ENCODE measurements around the gene ATP2C1. TPM values are rescaled to one million over a fixed set of nuclear protein-coding genes. Genes with fewer than 3 reads are reported as not detected.

Gene ATP2C1
- total and polyA plus RNA-seq, 9 of the 15 experiments (the other 6 are each of a cell fraction or from before 2014, with no cell fraction given) = 10.0 to 53.5 (median 27.9) TPM

- TF ChIP-seq ZNF639 (CRISPR knock-in tag; conservative IDR thresholded peaks at IDR 0.05 in 1 of 2, IDR thresholded peaks at IDR 0.05 in 1 of 2) (0 out of 4 replicates have a peak, but pooled peaks of 1 of the 2 experiments have one; percentile 35), FOS (IDR thresholded peaks at IDR 0.05; ENCODE audit: extremely low read depth, insufficient read length) (peak; percentile 11), SIN3A (IDR thresholded peaks at IDR 0.05; ENCODE audit: borderline replicate concordance in 2 of 2, control insufficient read depth in 1 of 2, low read depth in 2 of 2, low read length in 2 of 2) (no peak), ARNT (IDR thresholded peaks at IDR 0.05) (peak in 1 of 2 experiments; percentile 100; a peak in 2 of 4 replicates), ARID3A (IDR thresholded peaks at IDR 0.05; ENCODE audit: borderline replicate concordance, low read depth, low read length) (peak; percentile 97), HDAC6 (IDR thresholded peaks at IDR 0.05; ENCODE audit: low read depth, low read length) (no peak), POLR2B (IDR thresholded peaks at IDR 0.05; ENCODE audit: low read depth, partially characterized antibody) (no peak)
- TF ChIP-seq, protein P1, sequence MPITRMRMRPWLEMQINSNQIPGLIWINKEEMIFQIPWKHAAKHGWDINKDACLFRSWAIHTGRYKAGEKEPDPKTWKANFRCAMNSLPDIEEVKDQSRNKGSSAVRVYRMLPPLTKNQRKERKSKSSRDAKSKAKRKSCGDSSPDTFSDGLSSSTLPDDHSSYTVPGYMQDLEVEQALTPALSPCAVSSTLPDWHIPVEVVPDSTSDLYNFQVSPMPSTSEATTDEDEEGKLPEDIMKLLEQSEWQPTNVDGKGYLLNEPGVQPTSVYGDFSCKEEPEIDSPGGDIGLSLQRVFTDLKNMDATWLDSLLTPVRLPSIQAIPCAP (CRISPR knock-in tag; IDR thresholded peaks at IDR 0.05; ENCODE audit: borderline replicate concordance) = no peak
- TF ChIP-seq, protein P2, sequence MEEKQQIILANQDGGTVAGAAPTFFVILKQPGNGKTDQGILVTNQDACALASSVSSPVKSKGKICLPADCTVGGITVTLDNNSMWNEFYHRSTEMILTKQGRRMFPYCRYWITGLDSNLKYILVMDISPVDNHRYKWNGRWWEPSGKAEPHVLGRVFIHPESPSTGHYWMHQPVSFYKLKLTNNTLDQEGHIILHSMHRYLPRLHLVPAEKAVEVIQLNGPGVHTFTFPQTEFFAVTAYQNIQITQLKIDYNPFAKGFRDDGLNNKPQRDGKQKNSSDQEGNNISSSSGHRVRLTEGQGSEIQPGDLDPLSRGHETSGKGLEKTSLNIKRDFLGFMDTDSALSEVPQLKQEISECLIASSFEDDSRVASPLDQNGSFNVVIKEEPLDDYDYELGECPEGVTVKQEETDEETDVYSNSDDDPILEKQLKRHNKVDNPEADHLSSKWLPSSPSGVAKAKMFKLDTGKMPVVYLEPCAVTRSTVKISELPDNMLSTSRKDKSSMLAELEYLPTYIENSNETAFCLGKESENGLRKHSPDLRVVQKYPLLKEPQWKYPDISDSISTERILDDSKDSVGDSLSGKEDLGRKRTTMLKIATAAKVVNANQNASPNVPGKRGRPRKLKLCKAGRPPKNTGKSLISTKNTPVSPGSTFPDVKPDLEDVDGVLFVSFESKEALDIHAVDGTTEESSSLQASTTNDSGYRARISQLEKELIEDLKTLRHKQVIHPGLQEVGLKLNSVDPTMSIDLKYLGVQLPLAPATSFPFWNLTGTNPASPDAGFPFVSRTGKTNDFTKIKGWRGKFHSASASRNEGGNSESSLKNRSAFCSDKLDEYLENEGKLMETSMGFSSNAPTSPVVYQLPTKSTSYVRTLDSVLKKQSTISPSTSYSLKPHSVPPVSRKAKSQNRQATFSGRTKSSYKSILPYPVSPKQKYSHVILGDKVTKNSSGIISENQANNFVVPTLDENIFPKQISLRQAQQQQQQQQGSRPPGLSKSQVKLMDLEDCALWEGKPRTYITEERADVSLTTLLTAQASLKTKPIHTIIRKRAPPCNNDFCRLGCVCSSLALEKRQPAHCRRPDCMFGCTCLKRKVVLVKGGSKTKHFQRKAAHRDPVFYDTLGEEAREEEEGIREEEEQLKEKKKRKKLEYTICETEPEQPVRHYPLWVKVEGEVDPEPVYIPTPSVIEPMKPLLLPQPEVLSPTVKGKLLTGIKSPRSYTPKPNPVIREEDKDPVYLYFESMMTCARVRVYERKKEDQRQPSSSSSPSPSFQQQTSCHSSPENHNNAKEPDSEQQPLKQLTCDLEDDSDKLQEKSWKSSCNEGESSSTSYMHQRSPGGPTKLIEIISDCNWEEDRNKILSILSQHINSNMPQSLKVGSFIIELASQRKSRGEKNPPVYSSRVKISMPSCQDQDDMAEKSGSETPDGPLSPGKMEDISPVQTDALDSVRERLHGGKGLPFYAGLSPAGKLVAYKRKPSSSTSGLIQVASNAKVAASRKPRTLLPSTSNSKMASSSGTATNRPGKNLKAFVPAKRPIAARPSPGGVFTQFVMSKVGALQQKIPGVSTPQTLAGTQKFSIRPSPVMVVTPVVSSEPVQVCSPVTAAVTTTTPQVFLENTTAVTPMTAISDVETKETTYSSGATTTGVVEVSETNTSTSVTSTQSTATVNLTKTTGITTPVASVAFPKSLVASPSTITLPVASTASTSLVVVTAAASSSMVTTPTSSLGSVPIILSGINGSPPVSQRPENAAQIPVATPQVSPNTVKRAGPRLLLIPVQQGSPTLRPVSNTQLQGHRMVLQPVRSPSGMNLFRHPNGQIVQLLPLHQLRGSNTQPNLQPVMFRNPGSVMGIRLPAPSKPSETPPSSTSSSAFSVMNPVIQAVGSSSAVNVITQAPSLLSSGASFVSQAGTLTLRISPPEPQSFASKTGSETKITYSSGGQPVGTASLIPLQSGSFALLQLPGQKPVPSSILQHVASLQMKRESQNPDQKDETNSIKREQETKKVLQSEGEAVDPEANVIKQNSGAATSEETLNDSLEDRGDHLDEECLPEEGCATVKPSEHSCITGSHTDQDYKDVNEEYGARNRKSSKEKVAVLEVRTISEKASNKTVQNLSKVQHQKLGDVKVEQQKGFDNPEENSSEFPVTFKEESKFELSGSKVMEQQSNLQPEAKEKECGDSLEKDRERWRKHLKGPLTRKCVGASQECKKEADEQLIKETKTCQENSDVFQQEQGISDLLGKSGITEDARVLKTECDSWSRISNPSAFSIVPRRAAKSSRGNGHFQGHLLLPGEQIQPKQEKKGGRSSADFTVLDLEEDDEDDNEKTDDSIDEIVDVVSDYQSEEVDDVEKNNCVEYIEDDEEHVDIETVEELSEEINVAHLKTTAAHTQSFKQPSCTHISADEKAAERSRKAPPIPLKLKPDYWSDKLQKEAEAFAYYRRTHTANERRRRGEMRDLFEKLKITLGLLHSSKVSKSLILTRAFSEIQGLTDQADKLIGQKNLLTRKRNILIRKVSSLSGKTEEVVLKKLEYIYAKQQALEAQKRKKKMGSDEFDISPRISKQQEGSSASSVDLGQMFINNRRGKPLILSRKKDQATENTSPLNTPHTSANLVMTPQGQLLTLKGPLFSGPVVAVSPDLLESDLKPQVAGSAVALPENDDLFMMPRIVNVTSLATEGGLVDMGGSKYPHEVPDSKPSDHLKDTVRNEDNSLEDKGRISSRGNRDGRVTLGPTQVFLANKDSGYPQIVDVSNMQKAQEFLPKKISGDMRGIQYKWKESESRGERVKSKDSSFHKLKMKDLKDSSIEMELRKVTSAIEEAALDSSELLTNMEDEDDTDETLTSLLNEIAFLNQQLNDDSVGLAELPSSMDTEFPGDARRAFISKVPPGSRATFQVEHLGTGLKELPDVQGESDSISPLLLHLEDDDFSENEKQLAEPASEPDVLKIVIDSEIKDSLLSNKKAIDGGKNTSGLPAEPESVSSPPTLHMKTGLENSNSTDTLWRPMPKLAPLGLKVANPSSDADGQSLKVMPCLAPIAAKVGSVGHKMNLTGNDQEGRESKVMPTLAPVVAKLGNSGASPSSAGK (IDR thresholded peaks at IDR 0.05) = no peak
Observed at GRCh38 chr3:130850044-130850797, 43.7 kb upstream of the ATP2C1 start (continued).
